ENCODE measurements around the gene APOLD1.
"Not testable (repeated sequence)": the region's sequence is repeated elsewhere in the genome, so short reads cannot be mapped to it uniquely, and the experiment has no call there.

APOLD1 gene

DNA sequence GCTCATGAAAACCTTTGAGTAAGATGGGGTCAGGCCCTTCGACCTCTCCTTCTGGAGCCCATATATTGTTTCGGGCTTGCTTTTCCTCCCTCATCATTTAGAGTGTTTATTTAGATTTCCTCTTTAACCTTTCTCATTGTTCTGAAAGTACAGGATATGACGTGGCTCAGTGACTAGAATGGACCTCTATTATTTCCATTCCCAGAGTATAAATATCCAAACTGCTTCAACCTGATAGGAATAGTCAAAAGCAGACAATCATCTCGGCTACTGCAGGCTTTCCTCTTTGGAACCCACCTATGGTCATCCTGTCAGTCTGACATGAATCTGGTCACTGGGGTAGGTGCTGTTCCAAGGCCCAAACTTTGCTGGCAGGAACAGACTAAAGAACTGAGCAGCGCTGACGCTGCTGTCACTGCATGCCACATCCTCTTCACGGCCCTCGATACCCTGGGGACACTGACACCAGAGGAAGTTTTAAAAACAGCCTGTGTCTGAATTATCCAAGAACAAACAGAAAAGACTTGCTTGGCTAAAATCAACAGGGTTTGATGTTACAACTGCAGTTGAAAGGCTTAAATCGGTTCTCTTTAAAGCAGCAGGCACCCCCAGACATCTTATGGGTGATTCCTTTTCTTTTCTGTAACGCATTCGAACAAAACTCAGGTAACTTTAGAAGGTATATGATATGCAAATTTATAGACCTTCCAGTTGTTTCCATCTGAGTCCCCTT, 22.7 kb downstream of the APOLD1 start:
- peak; percentile 58 for DNase-seq (ENCODE audit: low spot score)

DNA sequence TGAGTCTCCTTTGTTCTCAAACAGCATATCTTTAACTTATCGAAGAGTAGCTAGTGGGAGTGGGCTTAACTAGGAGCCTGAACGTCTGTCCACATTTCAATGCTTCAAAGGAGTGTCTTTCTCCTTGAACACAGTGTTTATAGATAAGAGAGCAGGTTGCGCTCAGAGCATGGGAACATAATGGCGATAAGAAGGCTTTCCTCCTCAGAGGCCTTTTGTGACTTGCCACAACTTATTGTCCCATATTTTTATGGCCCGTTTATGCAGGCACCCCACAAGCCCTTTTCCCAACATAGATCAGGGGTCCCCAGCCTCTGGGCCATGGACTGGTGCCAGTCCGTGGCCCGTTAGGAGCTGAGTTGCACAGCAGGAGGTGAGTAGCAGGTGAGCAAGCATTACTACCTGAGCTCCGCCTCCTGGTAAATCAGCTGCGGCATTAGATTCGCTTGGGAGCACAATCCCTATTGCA, 25.1 kb downstream of the APOLD1 start:
- no peak for DNase-seq (ENCODE audit: low spot score)

DNA sequence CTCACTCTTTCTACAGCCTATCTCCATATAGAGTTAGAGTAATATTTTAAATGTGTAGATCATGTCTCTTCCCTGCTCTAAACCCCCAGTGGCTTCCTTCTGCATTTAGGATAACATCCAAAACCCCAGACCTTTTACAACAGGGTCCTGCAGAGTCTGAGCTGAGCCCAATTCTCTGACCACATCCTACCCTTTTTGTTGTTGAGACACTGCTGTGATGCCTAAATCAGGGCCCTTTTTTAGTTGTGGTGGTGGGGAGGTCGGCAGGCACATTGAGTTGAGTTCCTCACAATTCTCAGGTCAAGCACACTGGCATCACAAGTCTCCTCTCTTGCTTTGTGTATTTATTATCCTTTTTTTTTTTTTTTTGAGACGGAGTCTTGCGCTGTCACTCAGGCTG, 25.9 kb downstream of the APOLD1 start:
- DNase-seq (ENCODE audit: low spot score) = no peak

DNA sequence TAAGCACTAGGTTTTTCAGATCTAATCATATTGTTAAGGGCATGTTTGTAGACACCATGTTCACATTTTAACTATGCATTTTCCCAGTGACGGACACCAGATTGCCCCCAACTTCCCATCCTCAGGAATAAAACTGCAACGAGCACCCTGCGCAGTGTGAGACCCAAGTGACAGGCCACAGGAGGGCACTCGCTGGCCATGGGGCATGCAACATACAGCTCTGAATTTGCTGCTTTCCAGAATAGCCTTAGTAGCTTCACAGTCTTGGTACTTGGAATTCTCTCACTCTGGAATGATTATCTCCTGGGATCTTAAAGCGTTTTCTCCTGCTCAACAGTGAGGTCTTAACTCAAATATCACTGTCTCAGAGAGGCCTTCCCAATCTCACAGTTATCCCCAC, 26.7 kb downstream of the APOLD1 start:
- DNase-seq (ENCODE audit: low spot score) = no peak

DNA sequence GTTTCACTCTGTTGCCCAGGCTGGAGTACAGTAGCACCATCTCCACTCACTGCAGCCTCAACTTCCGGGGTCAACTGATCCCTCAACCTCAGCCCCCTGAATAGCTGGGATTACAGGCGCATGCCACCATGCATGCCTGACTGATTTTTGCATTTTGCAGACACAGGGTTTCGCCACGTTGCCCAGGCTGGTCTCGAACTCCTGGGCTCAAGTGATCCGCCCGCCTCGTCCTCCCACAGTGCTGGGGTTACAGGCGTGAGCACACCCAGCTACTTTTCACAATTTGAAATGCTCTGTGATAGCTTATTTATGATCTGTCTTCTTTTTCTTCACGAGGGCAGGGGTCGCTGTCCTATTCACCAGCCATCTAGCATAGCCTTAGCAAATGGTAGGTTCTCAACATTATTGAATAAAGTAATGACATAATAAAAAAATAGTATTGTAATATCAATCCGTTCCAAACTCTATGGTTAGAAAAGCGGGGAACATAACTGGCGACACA, 27.2 kb downstream of the APOLD1 start:
- no peak for DNase-seq (ENCODE audit: low spot score)

DNA sequence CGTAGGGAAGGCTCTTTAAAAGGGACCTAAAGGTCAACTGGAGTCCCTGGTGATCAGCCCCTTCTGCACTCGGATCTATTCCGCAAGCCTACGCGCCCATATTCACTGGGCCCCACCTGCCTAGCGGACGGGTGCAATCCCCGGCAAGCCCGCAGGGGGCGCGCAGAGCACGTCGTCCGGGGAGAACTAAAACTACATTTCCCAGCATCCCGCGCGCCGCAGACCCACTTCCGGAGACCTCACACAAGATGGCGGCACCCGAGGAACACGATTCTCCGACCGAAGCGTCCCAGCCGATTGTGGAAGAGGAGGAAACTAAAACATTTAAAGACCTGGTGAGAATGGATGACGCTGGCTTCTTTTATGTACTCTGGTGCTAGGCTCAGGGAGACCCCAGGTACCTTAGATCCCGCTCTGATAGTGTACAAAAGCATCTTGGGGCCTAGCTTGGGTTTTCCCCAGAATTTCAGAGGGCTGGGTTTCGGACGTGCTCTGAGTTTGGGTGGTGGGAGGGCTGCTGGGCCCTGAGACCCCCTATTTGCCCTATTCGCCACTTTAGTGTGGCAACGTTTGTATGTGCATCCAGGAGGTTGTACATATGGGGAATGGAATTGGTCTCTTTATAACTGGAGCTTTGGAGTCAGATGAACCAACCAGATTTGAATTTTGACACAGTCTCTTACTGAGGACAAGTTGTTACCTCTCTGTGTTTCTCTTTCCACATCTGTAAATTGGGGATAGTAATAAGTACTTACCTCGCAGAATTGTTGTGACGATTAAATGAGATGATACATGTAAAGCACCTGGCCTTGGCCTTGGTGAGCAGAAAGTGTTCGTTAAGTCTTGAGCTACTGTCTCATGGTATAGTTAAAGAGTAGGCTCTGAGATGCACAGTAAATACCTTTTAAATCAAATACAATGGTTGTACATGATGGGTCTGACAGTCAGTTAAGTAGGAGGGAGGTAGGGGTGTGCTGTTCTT, 28.0 kb downstream of the APOLD1 start, which contains the start of gene DDX47:
DDX47 (plus strand) TSS at position 227 of the 982 bp plus-strand sequence; CDS start at position 249, 22 bp downstream.
- DNase-seq (ENCODE audit: low spot score) = peak; percentile 97

DNA sequence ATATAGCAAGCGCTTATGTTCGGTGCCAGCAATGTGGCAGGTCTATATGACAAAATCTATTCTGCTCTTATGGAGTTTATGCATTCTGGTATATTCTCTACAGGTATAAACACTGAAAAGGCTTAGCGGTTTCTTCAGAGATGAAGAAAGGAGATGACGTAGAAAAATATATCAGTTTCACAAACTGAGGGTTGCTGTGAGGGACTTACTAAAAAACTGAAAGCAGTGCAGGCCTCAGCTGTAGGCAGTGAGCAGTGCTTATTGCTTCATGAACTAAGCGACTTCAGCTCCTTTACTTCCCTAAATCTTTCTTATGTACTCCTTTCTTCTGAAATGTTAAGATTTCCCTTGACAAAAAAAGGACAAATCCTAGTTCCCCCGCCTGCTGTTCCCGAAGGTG, 32.2 kb downstream of the APOLD1 start:
- DNase-seq (ENCODE audit: low spot score) = no peak

DNA sequence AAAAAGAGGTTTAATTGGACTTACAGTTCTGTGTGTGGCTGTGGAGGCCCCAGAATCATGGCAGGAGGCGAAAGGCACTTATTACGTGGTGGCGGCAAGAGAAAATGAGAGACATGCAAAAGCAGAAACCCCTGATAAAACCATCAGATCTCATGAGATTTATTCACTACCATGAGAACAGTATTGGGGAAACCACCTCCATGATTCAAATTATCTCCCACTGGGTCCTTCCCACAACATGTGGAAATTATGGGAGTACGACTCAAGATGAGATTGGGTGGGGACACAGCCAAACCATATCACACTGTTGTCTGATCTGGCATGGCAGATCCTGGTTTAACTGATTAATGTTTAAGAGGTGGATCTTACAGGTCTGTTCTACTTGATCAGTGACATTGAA, 33.2 kb downstream of the APOLD1 start:
- no peak for DNase-seq (ENCODE audit: low spot score)

DNA sequence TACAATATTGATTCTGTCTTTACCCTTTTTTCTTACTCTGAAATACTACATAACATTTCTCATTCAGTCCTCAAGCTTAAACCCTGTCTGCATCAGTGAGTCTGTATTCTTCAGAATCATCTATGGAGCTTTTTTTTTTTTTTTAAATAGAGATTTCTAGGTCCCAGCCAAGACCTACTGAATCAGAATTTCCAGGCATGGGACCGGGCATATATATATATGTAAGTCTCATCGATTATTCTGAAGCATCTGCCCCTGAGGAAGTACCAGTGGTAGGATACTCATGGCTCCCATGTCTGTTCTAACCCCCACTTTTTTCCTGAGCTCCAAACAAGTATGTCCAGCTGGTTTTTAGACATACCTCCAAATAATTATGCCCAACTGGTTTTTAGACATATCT, 33.8 kb downstream of the APOLD1 start:
- DNase-seq (ENCODE audit: low spot score) = no peak

DNA sequence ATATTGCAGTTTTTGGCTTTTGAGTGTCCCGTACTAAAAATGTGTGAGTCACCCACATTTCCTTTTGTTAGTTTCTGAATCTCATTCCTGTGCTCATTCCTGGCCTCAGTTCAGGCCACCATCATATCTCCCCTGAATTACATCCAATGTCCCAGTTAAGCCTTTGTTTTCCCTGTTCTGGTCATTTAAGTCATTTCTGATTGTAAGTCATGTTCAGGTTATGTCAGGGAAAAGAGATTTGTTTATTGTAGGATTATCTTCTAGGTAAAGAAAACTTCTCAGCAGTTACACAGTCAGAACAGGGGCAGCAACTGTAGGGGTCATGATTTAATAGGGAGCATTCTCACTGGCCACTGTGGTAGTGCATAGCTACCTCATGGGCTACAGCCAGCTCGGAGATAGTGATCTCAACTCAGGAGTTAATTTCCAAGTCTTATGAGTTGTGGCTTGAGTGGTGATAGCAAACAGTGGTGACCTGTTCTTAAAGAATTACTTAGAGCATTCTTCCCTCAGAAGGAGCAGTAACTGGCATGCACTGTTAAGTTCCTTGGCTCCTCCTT, 34.4 kb downstream of the APOLD1 start:
- DNase-seq (ENCODE audit: low spot score) = no peak

DNA sequence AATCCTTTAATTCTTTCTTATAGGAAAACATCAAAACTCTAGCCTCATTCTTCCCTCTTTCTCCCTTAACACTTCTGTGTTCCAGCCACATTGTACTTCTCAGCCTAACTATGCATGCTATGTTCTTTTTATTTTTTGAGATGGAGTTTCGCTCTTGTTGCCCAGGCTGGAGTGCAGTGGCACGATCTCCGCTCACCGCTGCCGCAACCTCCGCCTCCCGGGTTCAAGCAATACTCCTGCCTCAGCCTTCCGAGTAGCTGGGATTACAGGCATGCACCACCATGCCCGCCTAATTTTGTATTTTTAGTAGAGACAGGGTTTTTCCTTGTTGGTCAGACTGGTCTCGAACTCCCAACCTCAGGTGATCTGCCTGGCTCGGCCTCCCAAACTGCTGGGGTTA, 34.9 kb downstream of the APOLD1 start:
- DNase-seq (ENCODE audit: low spot score) = not testable (repeated sequence)

DNA sequence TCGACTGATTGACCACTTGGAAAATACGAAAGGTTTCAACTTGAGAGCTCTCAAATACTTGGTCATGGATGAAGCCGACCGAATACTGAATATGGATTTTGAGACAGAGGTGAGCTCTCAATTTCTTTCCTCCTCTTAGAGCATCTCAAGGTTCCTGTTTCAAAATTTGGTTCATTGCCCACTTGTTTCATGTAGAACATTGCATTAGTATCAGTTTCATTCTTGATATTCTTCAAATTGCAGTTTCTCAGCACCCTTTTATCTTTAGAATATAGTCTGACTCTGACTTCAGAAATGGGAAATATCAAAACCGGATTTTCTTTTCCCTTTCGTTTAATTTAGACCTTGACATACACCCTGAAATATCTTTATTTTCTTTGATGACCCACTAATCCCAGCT, 36.5 kb downstream of the APOLD1 start:
- DNase-seq (ENCODE audit: low spot score) = no peak

DNA sequence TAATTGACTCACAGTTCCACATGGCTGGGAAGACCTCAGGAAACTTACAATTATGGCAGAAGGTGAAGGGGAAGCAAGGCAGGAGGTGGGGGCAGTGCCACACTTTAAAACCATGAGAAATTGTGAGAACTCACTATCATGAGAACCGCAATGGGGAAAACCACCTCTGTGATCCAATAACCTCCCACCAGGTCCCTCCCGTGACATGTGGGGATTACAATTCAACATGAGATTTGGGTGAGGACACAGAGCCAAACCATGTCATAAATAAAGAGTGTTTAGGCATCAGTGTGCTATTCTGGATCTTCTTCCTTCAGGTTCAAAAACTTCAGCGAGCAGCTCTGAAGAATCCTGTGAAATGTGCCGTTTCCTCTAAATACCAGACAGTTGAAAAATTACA, 37.4 kb downstream of the APOLD1 start:
- DNase-seq (ENCODE audit: low spot score) = no peak

DNA sequence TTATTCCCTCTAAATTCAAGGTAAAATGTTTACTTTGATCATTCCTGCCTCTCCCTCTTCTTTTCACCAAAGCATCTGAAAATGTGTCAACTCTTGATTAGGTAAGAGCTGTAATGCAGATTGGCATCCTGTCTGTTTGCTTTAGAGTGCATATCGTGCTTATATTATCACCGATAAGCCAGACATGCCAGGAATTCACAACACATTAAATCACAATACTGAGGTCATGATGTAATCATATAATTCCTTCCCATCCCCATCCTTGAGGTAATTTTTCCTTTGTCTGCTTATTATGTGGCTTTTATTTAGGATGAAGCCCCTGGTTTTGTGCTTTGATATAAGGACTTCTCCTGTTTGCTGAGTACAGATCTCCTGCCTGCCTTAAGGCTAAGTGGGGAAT, 37.8 kb downstream of the APOLD1 start:
- no peak for DNase-seq (ENCODE audit: low spot score)

DNA sequence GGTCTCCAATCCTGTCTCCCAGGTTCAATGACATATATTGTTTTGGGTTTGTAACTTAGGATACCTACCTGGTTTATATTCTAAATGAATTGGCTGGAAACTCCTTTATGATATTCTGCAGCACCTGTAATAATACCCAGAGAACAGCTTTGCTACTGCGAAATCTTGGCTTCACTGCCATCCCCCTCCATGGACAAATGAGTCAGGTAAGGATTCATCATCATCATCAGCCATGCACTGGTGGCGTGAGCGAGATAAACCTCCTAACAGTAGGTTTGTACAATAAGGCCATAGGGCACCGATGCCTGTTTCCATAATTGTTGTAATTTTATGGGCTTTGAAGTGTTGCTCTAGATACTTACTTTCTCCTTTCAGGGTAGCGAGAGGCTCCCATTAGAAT, 38.4 kb downstream of the APOLD1 start:
- DNase-seq (ENCODE audit: low spot score) = no peak

DNA sequence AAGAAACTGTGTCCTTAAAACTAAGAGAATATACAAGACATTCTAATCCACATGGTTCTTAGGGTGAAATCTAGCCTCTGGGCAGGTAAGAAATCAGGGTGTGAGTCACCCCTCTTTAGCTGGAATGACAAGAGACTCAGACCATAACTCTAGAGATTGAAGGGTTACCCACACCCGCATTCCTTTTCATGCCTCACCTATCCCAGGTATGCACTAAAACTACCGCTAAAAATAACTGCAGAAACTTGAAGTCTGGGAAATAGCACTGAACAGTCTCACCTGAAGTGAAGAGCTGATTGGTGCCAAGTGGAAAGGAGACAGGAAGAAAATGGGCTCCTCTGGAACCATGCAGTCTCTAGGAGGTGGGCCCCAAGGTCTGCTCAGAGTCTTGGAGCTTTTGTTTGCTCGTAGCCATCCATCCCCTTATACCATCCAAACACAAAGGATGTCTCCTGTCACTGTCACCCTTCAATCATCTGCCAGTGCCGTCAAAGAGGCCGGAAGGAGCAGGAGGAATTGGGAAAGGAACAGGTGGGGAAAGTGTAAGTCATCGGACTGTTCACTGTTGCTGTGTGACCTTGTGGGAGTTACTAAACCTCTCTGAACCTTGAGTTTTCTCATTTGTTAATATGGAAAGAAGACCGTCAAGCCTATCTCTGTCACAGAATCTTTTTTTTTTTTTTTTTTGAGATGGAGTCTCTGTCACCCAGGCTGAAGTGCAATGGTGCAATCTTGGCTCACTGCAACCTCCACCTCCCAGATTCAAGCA, 50.1 kb downstream of the APOLD1 start:
- no peak for DNase-seq (ENCODE audit: low spot score)

DNA sequence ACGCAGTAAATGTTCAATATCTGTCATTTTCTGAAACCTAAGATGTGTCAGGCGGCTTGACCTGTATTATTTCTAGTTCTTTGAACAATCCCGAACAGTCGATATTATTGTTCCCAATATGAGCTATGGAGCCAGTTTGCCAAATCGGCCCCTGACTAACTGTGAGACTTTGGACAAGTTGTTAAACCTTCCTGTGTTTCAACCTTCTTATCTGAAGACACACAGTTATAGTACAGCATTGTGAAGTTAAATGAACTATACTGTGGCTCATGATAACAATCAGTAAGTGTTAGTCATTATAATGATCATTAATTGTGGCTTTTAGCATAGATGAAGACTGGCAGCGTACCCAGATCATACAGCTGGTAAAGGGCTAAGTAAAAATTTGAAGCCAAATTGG, 51.1 kb downstream of the APOLD1 start:
- no peak for DNase-seq (ENCODE audit: low spot score)

DNA sequence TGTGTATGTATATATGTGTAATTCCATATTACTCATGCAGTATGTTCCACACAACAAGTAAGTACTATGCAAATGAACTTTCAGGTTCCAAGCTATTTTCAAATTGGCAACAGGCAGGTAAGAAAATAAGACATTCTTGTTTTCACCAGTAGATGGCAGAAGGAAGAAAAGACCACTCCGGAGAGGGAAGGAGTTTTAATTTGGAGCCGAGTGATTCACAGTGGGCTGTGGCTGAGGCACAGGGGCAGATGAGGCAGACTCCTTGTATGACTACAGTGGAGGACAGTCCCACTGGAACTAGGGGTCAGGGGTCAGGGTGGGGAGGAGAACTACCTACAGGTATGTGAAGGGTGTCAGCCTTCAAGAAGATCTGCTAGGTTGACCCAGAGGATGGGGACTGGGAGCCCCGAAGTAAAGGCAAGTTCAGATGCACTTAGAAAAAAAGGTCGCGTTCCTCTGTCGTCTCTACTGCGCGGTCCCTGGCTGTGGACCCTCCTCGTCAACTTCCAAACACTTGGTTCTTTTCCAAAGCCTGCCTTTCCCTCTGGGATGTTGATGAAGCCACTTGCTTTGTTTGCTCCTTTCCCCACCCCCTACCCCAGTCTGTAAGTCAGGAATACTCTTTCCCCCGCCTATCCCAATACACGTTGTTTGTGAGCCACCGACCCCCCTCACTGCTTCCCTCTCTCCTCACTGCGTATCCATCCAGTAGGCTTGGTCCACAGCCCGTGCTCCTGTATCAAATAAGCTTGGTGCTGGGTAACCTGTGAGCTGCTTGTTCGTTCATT, 51.8 kb downstream of the APOLD1 start:
- DNase-seq (ENCODE audit: low spot score) = peak; percentile 75

DNA sequence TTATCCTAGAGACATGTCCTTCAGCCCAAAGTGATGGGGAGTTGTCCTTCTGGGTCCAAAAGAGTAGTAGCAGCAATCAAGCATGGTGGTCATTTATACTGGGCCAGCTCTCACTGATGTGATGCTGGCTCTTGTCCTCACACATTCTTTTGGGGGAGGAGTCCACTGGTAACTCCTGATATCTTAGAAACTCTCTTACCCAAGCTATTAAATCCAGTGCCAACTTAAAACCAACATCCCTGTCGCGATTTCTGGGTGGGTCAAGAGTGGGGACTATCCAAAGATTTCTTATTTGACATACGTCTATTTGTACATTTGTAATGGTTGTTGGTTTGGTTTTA, 52.3 kb downstream of the APOLD1 start:
- DNase-seq (ENCODE audit: low spot score) = no peak

DNA sequence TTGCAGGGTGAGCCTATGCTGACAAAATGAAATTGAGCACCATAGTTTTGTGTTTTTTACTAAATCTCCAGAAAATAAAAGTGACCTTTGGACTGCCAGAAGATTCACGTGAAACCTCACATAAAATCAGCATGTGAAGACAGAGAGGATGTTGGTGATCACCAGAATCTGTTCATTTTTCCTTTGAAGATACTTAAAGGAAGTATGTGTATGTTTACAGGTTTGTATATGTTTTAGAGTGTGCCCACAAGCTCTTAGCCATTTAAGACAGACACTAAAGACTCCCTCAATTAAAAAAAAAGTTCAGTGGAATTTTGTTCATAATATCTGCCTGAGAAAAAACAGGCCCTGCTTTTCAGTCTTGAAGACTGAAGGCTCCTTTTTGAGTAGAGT, 53.5 kb downstream of the APOLD1 start:
- no peak for DNase-seq (ENCODE audit: low spot score)

DNA sequence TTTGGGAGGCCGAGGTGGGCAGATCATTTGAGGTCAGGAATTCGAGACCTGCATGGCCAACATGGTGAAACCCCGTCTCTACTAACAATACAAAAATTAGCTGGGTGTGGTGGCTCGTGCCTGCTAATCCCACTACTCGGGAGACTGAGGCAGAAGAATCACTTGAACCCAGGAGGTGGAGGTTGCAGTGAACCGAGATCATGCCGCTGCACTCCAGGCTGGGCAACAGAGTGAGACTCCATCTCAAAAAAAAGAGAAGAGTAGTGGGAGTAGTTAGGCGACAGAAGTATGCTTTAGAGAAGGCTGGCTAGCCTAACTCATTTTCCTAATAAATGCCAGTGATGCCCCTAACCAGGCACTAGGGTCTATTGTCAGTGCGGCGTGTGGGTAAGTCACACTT, 54.0 kb downstream of the APOLD1 start:
- not testable (repeated sequence) for DNase-seq (ENCODE audit: low spot score)
